NCI-H2107 treated with DMSO at 0.1 percent for 48 hours (cell line): ENCODE results near the gene SLC35A4.
"Not testable (repeated sequence)": the region's sequence is repeated elsewhere in the genome, so short reads cannot be mapped to it uniquely, and the experiment has no call there.

Experiments
- DNase-seq: peaks from one replicate; lab custom pipeline; 2025; ENCODE audit not compliant: unreplicated experiment; lab: John Stamatoyannopoulos, UW

SLC35A4 gene

GRCh38 chr5:140588311-140589070 is 23.9 kb downstream of the SLC35A4 start:
- DNase-seq: no peak

- DNase-seq: no peak
Observed at GRCh38 chr5:140590861-140591260, 26.2 kb downstream of the SLC35A4 start.

- no peak for DNase-seq
Observed at GRCh38 chr5:140591747-140592372, 27.2 kb downstream of the SLC35A4 start.

GRCh38 chr5:140593070-140593469 is 28.4 kb downstream of the SLC35A4 start:
- DNase-seq: not testable (repeated sequence)

- DNase-seq: no peak
Observed at GRCh38 chr5:140594169-140594568, 29.5 kb downstream of the SLC35A4 start.

- DNase-seq: peak; percentile 43
Observed at GRCh38 chr5:140595538-140596300, 31.1 kb downstream of the SLC35A4 start.

- DNase-seq: no peak
Observed at GRCh38 chr5:140596321-140596741, 31.7 kb downstream of the SLC35A4 start.

- DNase-seq: no peak
Observed at GRCh38 chr5:140598836-140599235, 34.2 kb downstream of the SLC35A4 start.

GRCh38 chr5:140600096-140600495 is 35.5 kb downstream of the SLC35A4 start:
- no peak for DNase-seq

GRCh38 chr5:140602147-140602546 is 37.5 kb downstream of the SLC35A4 start:
- DNase-seq: no peak

- not testable (repeated sequence) for DNase-seq
Observed at GRCh38 chr5:140603446-140603698, 38.7 kb downstream of the SLC35A4 start.

GRCh38 chr5:140603734-140604133 is 39.1 kb downstream of the SLC35A4 start:
- no peak for DNase-seq

GRCh38 chr5:140605879-140606278 is 41.3 kb downstream of the SLC35A4 start:
- DNase-seq: no peak

GRCh38 chr5:140607031-140607430 is 42.4 kb downstream of the SLC35A4 start:
- DNase-seq: no peak

- DNase-seq: no peak
Observed at GRCh38 chr5:140608722-140609121, 44.1 kb downstream of the SLC35A4 start.

- DNase-seq: no peak
Observed at GRCh38 chr5:140609126-140609525, 44.5 kb downstream of the SLC35A4 start.

GRCh38 chr5:140611020-140611521 is 46.4 kb downstream of the SLC35A4 start:
- no peak for DNase-seq
